DOHH2 (cell line): ENCODE measurements around the gene RAMACL.

Experiments used
- EZH2phosphoT487 ChIP-seq: fragments of 200-600 bp; sonication (generic); IDR thresholded peaks from 2 replicates; pipeline ENCODE4 v1.6.1; 2017; ENCODE audit warnings: borderline replicate concordance, mild to moderate bottlenecking, antibody characterized with exemption, low read length, moderate library complexity, mixed read lengths
- TF ChIP-seq, protein P1 (sequence below): fragments of 200-600 bp; sonication (generic); IDR thresholded peaks from one replicate; pipeline ENCODE4 v1.5.1; 2014; ENCODE audit warnings: antibody characterized with exemption, mild to moderate bottlenecking, low read depth, low read length; ENCODE audit not compliant: poor library complexity, severe bottlenecking

DNA sequence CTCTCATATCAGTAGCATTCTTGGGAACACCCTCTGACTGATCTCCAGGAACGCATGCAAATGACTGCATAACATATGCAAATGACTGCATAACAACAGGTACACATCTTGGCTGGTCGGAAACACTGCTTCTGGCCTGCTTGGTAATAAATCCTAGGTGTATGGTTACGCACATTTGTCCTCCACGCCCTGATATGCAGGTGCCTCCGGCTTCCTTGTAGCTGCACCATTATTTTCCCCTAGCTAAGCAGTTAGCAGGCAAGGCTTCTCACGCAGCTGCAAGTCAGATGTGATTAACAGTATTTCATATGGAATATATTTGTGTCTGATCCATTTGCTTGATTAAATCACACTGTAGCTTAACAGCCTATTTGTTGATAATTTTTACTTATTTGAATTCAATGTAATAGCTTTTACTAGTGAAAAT lies 34.6 kb upstream of the RAMACL start:
- TF ChIP-seq, protein P1, sequence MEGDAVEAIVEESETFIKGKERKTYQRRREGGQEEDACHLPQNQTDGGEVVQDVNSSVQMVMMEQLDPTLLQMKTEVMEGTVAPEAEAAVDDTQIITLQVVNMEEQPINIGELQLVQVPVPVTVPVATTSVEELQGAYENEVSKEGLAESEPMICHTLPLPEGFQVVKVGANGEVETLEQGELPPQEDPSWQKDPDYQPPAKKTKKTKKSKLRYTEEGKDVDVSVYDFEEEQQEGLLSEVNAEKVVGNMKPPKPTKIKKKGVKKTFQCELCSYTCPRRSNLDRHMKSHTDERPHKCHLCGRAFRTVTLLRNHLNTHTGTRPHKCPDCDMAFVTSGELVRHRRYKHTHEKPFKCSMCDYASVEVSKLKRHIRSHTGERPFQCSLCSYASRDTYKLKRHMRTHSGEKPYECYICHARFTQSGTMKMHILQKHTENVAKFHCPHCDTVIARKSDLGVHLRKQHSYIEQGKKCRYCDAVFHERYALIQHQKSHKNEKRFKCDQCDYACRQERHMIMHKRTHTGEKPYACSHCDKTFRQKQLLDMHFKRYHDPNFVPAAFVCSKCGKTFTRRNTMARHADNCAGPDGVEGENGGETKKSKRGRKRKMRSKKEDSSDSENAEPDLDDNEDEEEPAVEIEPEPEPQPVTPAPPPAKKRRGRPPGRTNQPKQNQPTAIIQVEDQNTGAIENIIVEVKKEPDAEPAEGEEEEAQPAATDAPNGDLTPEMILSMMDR, result no peak
- no peak for TF ChIP-seq EZH2phosphoT487
